Measurements from ENCODE around the gene HNRNPA2B1.

DNA sequence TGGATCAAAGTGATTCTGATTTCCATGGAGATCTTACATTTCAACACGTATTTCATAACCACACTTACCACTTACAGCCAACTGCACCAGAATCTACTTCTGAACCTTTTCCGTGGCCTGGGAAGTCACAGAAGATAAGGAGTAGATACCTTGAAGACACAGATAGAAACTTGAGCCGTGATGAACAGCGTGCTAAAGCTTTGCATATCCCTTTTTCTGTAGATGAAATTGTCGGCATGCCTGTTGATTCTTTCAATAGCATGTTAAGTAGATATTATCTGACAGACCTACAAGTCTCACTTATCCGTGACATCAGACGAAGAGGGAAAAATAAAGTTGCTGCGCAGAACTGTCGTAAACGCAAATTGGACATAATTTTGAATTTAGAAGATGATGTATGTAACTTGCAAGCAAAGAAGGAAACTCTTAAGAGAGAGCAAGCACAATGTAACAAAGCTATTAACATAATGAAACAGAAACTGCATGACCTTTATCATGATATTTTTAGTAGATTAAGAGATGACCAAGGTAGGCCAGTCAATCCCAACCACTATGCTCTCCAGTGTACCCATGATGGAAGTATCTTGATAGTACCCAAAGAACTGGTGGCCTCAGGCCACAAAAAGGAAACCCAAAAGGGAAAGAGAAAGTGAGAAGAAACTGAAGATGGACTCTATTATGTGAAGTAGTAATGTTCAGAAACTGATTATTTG lies 15.3 kb downstream of the HNRNPA2B1 start:
- TF ChIP-seq EZH2phosphoT487 (IDR thresholded peaks at IDR 0.05; ENCODE audit: borderline replicate concordance), result no peak
- TF ChIP-seq, protein P1, sequence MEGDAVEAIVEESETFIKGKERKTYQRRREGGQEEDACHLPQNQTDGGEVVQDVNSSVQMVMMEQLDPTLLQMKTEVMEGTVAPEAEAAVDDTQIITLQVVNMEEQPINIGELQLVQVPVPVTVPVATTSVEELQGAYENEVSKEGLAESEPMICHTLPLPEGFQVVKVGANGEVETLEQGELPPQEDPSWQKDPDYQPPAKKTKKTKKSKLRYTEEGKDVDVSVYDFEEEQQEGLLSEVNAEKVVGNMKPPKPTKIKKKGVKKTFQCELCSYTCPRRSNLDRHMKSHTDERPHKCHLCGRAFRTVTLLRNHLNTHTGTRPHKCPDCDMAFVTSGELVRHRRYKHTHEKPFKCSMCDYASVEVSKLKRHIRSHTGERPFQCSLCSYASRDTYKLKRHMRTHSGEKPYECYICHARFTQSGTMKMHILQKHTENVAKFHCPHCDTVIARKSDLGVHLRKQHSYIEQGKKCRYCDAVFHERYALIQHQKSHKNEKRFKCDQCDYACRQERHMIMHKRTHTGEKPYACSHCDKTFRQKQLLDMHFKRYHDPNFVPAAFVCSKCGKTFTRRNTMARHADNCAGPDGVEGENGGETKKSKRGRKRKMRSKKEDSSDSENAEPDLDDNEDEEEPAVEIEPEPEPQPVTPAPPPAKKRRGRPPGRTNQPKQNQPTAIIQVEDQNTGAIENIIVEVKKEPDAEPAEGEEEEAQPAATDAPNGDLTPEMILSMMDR (conservative IDR thresholded peaks at IDR 0.05; ENCODE audit: low read length), result no peak
